IPS-NIHi7 (cell line): ENCODE results near the gene KHDC1L.
A peak's percentile ranks its signal among the peaks of the same experiment; 100 is the strongest.
"Not testable (repeated sequence)": the region's sequence is repeated elsewhere in the genome, so short reads cannot be mapped to it uniquely, and the experiment has no call there.

Experiments
- DNase-seq: peaks from one replicate; pipeline ENCODE4 v3.0.0; 2012; ENCODE audit warnings: mixed read lengths; ENCODE audit errors: extremely low spot score

KHDC1L gene

GRCh38 chr6:73207221-73207837 is 18.0 kb downstream of the KHDC1L start:
- DNase-seq, result no peak

GRCh38 chr6:73204252-73204651 is 21.0 kb downstream of the KHDC1L start:
- DNase-seq, result no peak

GRCh38 chr6:73203098-73203497 is 22.2 kb downstream of the KHDC1L start:
- no peak for DNase-seq

- no peak for DNase-seq
Observed at GRCh38 chr6:73200735-73201134, 24.6 kb downstream of the KHDC1L start.

GRCh38 chr6:73200247-73200646 is 25.0 kb downstream of the KHDC1L start:
- DNase-seq, result no peak

- no peak for DNase-seq
Observed at GRCh38 chr6:73194744-73195143, 30.6 kb downstream of the KHDC1L start.

GRCh38 chr6:73193302-73193701 is 32.0 kb downstream of the KHDC1L start:
- not testable (repeated sequence) for DNase-seq

- no peak for DNase-seq
Observed at GRCh38 chr6:73182021-73182607, 43.2 kb downstream of the KHDC1L start.

- peak; percentile 56 for DNase-seq
Observed at GRCh38 chr6:73180763-73181619, 44.3 kb downstream of the KHDC1L start.

GRCh38 chr6:73180076-73180738 is 45.1 kb downstream of the KHDC1L start:
- no peak for DNase-seq

- DNase-seq, result no peak
Observed at GRCh38 chr6:73177221-73177944, 47.9 kb downstream of the KHDC1L start.

- DNase-seq, result no peak
Observed at GRCh38 chr6:73176057-73176456, 49.2 kb downstream of the KHDC1L start.

- DNase-seq, result no peak
Observed at GRCh38 chr6:73174646-73175045, 50.6 kb downstream of the KHDC1L start.
